Activated CD4-positive, CD25-positive, alpha-beta regulatory T cell treated with anti-CD3 and anti-CD28 coated beads, Interleukin-2, amount 50 U/mL, for 72 hours (primary cell): ENCODE data around the gene LEPROT.
"Not testable (repeated sequence)": the region's sequence is repeated elsewhere in the genome, so short reads cannot be mapped to it uniquely, and the experiment has no call there.

Experiments used
- DNase-seq: peaks from one replicate; pipeline ENCODE4 v3.0.0; 2021

The LEPROT gene

GRCh38 chr1:65420590-65421350, at the start of gene LEPROT, which contains the start of gene LEPR:
TSS of gene LEPROT (plus strand) at chr1:65420668. CDS start at chr1:65420725, 57 bp downstream.
TSS of gene LEPR (plus strand) at chr1:65420668. CDS start at chr1:65565566, 144,898 bp downstream.
- DNase-seq, result no peak

- no peak for DNase-seq
These were observed 48.9 kb upstream of the LEPROT start for GRCh38 chr1:65371544-65371943.

DNA sequence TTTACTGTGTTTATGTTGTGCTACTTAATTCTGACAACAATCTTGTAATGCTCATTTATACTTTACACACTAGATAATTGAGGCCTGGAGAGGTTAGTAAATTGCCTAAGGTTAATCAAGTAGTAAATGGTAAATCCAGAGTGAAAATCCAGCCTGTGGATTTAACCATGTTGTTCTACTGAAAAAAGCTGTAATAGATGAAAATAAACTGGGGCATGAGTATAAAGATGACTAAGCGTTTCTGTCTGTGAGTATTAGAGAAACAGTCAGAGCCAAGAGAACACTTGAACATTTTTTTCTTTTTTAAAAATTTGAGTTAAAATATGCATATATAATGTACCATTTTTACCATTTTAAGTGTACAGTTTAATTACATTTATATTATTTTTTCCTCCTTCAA, 47.9 kb upstream of the LEPROT start:
- no peak for DNase-seq

GRCh38 chr1:65377496-65378246, 42.8 kb upstream of the LEPROT start:
- DNase-seq, result no peak

- no peak for DNase-seq
These were observed 42.1 kb upstream of the LEPROT start for GRCh38 chr1:65378247-65378946.

DNA sequence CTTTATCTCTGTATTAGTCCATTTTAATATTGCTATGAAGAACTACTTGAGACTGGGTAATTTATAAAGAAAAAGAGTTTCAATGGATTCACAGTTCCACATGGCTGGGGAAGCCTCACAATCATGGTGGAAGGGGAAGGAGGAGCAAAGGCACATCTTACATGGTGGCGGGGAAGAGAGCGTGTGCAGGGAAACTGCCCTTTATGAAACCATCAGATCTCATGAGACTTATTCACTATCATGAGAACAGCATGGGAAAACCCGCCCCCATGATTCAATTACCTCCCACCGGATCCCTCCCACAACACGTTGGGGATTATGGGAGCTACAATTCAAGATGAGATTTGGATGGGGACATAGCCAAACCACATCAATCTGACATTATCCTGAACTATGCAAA, 36.0 kb upstream of the LEPROT start:
- DNase-seq, result not testable (repeated sequence)

DNA sequence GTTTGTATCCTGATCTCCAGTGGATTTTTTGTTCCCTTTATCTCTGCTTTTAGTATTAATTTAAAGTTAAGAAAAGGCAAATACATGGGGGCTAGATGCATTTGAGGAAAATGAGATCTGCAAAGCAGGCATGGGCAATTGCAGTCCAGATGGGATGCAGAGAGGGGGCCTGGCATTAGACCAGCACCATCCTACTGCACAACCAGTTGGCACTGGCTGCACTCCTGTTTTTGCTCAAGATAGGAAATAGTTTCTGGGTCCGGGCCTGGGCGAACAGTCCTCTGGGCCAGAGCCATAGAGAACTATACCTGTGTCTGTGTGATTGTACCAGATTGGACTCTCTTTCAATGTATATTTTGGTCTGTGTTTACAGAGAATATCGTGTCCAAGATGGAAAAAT, 34.0 kb upstream of the LEPROT start:
- no peak for DNase-seq

DNA sequence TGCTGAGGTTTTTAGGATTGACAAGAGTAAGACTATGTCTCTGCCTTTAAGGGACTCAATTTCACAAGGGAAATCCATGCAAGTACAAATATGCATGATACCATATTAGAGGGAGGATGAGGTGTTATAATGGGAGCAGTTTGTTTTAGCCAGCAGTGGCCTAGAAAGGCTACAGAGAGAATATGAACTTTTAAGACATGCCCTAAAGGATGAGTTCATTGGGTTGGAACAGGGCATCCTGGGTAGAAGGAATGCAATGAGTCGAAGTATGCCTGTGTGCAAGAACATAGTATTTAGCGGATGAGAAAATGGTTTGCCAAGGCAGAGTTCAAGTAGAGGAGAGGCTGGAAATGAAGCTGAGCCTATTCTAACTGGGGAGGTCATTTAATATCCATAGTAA, 32.6 kb upstream of the LEPROT start:
- no peak for DNase-seq

- DNase-seq, result no peak
These were observed 31.4 kb upstream of the LEPROT start for GRCh38 chr1:65388908-65389695.

- DNase-seq, result no peak
These were observed 28.0 kb upstream of the LEPROT start for GRCh38 chr1:65392497-65392896.

DNA sequence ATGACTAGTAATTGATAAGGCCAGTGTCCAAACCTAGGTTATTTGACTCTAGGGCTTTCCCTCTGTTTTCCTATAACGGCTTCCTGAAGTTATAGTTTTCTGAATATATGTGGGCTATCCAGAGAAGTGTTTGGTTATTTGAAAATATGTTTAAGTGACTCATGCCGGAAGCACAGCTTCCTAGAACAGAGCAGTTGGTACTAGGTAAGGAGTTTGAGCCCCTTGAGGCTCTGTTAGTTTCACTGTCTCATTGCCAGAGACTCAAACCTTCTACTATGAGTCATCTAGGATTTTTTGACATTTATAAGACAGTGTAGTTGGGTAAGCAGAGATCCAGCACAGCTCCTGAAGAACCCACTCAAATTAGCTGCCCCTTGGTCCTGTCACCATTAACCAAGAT, 27.1 kb upstream of the LEPROT start:
- DNase-seq, result no peak

DNA sequence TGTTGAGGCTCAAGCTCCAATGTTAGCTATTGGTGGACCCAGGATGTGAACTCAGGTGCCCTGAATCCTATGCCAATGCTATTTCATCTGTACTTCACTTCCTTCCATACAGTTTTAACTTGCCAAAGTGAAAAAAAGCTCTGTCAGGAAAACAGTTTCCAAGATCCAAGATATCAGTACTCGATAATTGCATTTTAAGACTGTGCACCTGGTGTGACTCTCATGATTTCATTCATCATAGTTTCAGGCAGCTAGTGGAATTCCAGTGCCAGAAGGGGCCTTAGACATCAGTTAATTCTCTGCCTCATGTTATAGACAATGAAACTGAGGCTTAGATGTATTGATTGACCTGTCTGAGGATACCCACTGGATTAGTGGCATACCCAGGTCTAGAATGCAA, 26.5 kb upstream of the LEPROT start:
- DNase-seq, result no peak

GRCh38 chr1:65395887-65396612, 24.4 kb upstream of the LEPROT start:
- DNase-seq, result no peak

DNA sequence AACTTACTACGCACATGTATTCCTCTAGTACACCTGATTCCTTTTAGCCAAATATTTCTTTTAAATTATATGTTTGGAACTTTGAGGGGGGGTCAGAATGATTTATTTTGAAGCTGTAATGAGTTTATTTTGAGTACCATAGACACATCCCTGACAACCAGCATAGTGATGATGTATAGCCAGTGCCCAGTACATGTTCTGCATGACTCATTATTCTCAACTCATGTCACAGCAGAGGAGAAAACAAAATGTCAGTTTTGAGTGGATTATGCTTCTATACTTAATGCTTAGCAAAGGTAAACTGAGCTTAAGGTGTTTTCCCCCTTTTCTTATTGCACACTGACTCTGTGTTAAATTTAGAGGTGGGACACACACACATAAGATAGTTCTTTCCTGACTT, 22.4 kb upstream of the LEPROT start:
- DNase-seq, result no peak

GRCh38 chr1:65399003-65399402, 21.5 kb upstream of the LEPROT start:
- no peak for DNase-seq

GRCh38 chr1:65401612-65402011, 18.9 kb upstream of the LEPROT start:
- no peak for DNase-seq

GRCh38 chr1:65404941-65405340, 15.5 kb upstream of the LEPROT start:
- DNase-seq, result no peak

- DNase-seq, result no peak
These were observed 12.6 kb upstream of the LEPROT start for GRCh38 chr1:65407877-65408276.

DNA sequence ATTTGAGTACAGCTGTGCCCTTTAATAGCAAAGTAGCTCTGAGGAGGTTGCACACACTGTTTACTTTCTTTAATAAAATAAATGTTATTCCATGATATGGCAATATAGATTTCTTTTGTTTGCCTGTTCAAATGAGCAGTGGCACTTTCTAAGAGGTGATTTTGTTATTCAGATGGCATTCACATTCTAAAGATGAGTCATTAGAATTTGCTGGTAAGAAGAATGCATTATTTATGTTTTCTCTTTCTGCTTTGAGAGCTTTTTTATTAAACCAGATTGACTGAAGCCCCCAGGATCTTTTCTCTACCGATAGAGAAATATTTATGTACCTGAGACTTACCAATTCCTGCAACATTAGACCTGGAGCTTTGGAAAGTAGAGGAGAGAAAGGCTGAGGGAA, 11.2 kb upstream of the LEPROT start:
- no peak for DNase-seq

DNA sequence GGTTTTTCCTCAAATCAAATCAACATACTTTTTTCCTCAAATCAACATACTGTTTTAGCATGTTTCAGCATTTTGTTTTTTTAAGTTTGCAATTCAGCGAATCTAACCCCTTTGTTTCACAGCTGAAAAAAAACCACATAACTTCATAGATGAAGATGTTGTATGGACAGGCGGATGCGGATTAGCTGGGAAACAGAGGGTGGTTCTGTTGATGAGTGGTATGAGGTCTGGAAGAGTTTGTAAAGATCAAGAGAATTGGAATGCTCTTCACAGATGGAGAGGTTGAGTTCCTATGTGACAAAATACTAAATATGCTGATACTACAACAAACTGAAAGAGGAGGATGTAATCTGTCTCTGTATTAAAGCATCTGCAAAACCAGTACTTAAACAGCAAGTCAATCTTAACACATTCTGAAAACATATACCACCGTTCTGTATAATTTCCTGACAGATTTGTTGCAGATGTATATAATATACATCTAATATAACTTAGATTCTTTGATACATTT, 10.6 kb upstream of the LEPROT start:
- no peak for DNase-seq

- DNase-seq, result no peak
These were observed 8.0 kb upstream of the LEPROT start for GRCh38 chr1:65412256-65412983.
